GM18505 (cell line): ENCODE measurements around the gene TRAM2.

Experiments used
- ATAC-seq: cut with Tn5 transposase; IDR thresholded peaks from one replicate; pipeline ENCODE4 v1.9.1; 2021; ENCODE audit not compliant: unreplicated experiment
- POLR2A ChIP-seq: IDR thresholded peaks from 4 replicates; pipeline ENCODE4 v1.6.1; 2011; ENCODE audit warnings: borderline replicate concordance; ENCODE audit not compliant: insufficient read depth, insufficient read length; ENCODE audit errors: extremely low read depth

The TRAM2 gene

DNA sequence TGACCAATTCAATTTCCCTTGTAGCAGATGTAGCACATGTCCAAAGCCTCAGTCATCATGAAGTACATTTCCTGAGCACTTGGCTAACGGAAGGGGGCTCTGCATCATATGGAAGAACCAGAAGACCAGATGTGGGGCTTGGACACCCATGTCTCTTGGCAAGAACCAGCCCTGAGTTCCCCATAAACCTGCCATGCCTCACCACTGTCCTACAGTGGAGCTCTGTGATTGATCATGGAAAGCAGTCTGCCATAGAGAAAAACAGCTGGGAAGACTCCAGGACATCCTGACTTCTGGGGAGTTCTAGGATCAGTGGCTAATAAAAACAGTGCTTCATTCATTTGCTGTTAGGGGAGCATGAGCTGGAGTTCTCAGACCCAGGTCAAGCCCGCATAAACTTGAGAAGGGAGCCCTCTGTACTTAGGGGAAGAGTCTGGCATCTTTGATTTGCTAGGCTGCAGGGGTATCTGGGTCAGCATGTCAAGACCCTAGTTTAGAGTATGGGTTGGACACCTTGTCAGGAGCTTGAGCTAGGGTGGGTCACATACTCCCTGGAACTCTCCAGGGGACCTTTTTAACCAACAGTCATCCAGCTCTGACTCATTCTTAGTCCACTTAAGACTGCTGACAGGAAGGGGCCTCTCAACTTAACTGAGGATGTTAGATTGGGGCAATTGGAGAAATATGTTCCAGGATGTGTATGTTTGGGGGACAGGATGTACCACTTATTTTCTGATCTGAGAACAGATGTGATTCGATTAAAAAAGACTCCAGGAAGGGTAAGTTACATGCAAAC is 26.3 kb upstream of the TRAM2 start:
- no peak for TF ChIP-seq POLR2A
- ATAC-seq: no peak

DNA sequence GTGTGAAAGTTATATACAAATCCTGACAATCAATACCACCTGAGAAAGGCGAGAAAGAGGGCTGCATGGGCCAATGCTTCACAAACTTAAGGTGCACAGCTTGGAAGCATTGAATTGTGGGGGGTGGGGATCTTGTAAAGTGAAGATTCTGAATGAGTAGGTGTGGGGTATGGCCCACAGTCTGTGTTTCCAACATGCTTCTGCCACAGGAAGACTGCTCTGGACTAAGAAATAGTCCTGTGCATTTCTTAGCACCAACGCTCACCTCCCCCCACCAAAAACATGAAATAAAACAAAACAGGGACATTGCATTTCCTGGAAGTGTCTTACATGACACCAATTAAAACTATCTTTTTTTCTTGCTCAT is 21.9 kb upstream of the TRAM2 start:
- no peak for TF ChIP-seq POLR2A
- ATAC-seq: no peak

DNA sequence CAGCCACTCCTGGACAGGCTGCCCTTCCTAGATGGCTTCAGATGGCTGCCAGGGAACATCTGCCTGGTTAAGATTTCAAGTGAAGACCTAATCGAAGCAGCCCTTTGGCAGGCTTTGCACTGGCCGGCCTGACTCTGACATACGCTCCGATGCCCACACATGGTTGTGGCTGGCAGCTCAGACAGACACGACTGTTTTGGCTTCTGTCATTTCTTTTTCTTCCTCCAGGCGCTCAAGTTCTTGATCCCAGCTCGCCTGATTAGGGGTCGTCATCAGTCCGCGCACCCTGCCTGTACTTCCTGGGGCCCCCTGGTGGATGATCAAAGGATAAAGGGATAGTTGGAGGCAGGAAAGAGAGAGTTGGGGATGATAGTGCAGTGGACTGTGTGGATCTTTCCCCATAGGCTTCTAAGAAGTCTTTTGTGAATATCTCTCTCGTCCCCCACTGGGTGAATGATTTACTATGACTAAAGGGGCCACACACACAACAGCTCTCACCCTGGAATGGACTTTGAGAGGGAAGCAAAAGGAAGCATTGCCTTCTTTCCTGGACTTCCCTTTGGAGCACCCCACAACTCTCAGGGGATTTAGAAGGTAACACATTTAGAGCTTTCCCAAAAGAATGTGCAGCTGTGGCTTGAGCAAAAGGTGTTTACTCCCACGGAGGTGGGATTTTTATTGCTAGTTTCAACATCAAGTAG is 21.4 kb upstream of the TRAM2 start:
- TF ChIP-seq POLR2A: no peak
- ATAC-seq: no peak

DNA sequence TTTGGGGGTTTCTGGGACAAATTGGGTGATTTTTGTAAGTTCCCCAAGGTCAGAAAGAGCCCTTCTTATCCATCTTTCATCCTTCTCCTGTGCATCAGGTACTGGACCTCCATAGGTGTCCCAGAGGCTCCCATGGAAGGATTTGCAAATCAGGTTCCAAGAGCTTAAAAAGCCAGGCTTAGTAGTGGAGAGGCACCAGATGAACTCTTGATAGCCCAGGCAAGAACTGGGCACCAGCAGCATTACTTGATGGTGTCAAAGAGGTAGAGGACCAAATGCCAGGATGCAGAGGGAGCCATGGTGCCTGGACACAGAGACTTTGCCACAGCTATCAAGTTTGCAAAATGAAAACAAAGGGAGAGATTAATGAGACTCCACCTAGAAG is 20.9 kb upstream of the TRAM2 start:
- no peak for ATAC-seq
- no peak for TF ChIP-seq POLR2A

DNA sequence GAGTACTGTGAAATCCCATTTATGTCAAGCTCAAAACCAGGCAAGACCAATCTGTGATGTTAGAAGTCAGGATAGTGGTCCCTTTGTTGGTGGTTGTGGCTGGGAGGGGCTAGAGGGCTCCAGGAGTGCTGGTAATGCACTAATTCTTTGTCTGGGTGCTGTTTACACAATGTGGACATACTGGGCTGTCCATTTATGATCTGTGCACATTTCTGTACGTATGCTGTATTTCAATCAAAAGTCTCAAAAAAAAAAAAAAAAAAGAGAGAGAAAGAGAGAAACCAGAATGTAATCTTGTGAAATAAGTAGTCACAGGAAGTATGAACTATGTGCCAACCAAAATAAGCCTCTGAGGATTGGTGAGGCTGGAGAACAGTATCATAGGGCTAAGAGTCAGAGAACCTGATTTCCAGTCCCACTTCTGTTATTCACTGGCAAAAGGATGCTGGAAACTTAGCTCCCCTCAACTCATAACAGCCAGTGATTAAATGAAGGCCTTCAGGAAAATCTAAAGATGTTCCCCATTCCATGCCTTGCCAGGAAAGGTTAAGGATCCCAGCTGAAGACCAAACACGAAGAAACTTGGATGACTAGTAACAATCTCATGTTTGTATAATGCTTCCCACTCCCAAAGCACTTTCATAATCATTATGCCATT is 19.6 kb upstream of the TRAM2 start:
- no peak for TF ChIP-seq POLR2A
- ATAC-seq: no peak

DNA sequence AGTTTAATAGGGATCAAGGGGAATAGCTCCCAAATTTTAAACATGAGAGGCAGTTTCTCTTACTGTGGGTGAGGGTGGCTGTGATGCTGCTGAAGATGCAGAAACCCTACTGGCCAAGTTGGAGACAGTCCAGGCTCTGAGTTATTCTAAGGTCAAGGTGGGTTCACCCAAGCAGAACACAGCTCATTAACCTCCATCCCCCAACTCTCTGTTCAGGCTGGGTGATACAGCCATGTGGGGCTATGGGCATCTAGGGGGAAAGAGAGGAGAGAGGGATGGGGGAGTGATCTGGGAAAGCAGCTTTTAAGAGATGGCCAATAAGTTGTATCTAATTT is 18.9 kb upstream of the TRAM2 start:
- no peak for TF ChIP-seq POLR2A
- peak; percentile 59 for ATAC-seq

DNA sequence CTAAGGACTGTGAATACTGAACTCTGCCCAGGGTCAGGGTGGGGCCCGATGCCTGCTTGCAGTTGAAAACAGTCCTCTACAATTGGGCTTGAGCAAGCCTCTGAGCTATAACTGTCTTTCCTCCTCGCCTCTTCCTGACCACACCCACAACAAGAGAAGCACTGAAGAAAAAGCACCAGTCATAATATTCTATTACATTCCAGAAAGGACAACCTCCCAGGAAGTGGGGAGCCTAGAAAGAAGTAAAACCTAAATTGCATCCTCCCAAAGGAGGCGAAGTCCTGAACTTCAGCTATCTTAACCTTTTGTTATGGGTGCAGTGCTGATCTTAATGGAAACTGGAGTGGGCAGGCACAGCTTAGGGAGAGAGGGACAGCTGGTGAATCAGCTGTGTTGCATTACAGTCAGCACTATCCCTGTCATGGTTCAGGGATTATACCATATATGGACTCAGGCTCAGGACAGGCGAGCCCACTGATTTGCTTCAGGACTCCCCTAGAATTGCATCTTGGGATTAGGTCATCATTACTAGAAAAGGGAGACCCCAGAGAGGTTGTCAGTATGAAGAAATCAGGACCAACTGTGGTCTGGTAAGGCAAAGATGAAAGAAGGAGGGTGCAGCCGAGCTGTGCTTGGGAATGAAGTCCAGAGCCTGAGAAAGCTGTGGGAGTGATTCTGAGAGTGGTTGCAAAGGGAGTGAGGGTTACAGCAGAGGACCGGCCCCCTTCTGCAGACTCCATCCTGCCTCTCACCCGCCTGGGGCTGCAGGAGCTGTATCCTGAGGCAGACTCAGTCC is 18.3 kb upstream of the TRAM2 start:
- ATAC-seq: peak; percentile 76
- TF ChIP-seq POLR2A: no peak

DNA sequence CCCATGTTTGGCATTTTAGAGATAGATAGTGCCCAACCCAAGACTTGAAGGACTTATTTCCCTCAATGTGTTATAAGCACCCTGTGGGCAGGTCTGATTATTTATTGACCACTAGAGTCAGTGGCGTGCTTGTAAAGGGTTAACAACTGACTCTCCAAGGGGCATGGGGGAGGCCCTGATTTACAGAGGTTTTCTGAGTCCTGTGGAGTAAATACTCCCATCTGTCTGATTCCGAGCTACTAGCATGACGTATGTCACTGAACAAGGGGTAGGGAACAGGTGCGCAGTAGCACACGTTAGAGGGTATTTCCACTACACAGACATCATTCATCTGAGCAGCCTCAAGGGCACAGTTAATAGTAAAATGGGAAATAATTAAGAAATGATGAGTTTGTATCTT is 17.4 kb upstream of the TRAM2 start:
- ATAC-seq: no peak
- TF ChIP-seq POLR2A: no peak

DNA sequence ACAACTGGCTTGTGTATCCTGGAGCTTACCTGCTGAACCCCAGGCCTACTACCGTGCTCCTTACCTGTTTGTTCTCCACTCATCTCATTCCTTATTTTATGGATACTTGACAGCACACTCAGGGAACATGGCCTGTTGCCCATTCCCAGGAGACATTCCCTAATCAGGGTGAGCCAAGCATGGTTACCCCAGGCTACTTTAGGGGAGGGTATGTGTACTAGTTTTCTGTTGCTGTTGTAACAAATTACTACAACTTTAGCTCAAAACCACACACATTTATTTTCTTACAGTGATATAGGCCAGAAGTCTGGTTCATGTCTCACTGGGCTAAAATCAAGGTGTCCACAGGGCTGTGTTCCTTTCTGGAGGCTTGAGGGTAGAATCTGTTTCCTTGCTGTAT is 15.0 kb upstream of the TRAM2 start:
- ATAC-seq: no peak
- no peak for TF ChIP-seq POLR2A

DNA sequence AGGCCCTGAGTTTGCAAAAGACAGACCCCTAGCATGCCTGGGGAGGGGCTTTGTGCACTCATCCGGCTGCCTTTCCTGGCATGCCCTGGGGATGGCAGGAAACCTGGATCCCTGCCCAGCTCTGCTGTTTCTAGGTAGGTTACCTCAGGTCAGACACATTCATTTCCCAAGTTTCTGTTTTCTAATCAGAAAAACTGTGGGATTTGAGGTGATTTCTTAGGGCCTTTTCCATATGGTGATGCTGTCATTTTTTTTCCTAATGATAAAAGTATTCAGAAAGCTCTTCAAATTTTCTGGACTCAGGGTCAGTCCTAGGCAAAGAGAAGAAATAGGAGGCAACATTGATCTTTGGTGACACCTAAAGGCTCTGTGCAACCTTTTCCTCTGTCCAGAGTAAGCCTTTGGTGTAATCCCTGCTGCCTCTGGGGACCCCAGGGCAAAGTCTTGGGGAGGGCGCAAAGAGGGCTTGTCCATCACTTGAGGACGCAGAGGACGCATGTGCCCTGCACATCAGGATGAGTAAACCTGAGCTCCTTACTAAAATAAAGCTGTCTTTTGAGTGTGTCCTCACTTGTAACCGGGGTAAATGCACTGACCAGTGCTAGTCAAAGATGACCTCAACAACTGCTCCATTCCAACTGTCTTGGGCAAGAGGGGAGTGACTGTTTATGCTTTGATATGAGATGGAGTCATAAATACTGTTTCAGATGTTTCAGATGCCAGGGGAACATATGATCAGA is 13.5 kb upstream of the TRAM2 start:
- no peak for TF ChIP-seq POLR2A
- no peak for ATAC-seq

DNA sequence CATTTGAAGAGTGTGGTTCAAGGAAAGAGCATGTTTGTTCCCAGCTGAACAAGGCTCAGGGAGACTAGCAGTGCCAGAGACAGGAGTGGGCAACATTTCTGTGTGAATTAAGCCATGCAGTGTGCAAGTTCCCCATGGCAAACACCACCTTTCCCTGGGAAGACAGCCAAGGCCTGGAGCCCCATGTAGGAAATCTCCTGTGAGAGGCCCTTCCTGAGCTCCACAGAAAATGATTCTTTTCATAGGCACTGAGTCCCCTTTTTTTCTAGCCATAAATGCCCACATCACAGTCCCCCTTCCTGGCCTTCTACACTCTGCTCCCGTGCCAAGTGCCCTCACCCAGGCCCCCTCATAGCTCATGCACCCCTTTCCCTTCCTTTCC is 11.8 kb upstream of the TRAM2 start:
- TF ChIP-seq POLR2A: no peak
- no peak for ATAC-seq

DNA sequence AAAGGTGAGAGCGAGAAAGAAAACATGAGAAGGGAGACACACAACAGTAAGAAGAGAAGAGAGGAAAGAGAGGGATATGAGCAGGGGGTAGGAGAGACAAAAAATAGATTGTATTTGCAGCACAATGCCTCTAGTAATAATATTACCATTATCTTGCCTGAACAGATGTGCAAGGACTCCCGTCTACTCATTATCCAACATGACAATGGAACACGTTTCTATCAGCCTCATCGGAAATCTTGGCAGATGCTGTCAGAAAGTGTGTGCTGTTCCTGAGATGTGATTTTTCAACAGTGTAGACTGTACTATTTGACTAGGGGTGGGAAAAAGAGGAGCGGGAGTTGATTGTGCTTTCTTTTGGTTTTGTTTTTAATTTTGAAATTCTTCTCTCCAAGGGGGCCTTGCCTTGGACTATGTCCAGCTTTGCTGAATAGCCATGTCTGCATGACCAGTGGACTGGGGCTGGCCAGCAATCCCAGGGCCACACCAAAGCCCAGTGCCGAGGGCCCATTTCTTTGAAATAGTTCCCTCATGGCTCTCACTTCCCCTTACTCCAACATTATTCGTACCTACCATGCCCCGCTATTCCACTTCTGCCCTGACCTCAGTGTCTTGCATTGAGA is 11.3 kb upstream of the TRAM2 start:
- no peak for TF ChIP-seq POLR2A
- ATAC-seq: no peak
